Mesendoderm (in vitro differentiated cells): ENCODE measurements around the gene PCSK6.

ENCODE experiments used
- DNase-seq: peaks from one replicate; pipeline ENCODE4 v3.0.0; 2013
- H2AK5ac ChIP-seq: 2 replicates; pipeline ENCODE4 v1.6.1; 2013; ENCODE audit warnings: low read length, inconsistent platforms
- H2BK120ac ChIP-seq: 2 replicates; pipeline ENCODE4 v1.6.1; 2013; ENCODE audit warnings: low read depth, mild to moderate bottlenecking, low read length, moderate library complexity, mixed read lengths
- H2BK15ac ChIP-seq: replicated peaks from 2 replicates; pipeline ENCODE4 v1.6.1; 2013; ENCODE audit warnings: low read depth, mild to moderate bottlenecking, moderate library complexity
- H2BK5ac ChIP-seq: 2 replicates; pipeline ENCODE4 v1.6.1; 2013; ENCODE audit warnings: low read length, inconsistent platforms
- H3K18ac ChIP-seq: 2 replicates; pipeline ENCODE4 v1.6.1; 2013; ENCODE audit warnings: mild to moderate bottlenecking, low read length, mixed read lengths
- H3K23ac ChIP-seq: one replicate; pipeline ENCODE4 v1.6.1; 2013; ENCODE audit warnings: low read length
- H3K27ac ChIP-seq: 2 replicates; pipeline ENCODE4 v1.5.1; 2013; ENCODE audit warnings: low read depth, mild to moderate bottlenecking, inconsistent platforms, low read length, moderate library complexity
- H3K27me3 ChIP-seq: 2 replicates; pipeline ENCODE4 v1.6.1; 2013; ENCODE audit warnings: low read length, control low read depth, mild to moderate bottlenecking, inconsistent platforms; ENCODE audit not compliant: insufficient read depth, poor library complexity
- H3K36me3 ChIP-seq: 2 replicates; pipeline ENCODE4 v1.6.1; 2013; ENCODE audit warnings: low read length, inconsistent platforms; ENCODE audit not compliant: control insufficient read depth, insufficient read depth
- H3K4ac ChIP-seq: one replicate; pipeline ENCODE4 v1.6.1; 2013; ENCODE audit warnings: low read depth, mild to moderate bottlenecking, low read length, moderate library complexity
- H3K4me1 ChIP-seq: 2 replicates; pipeline ENCODE4 v1.6.1; 2013; ENCODE audit warnings: low read depth, low read length, inconsistent platforms; ENCODE audit not compliant: control insufficient read depth
- H3K4me2 ChIP-seq: 2 replicates; pipeline ENCODE4 v1.6.1; 2013; ENCODE audit warnings: low read length
- H3K4me3 ChIP-seq: 2 replicates; pipeline ENCODE4 v1.5.1; 2013; ENCODE audit warnings: mild to moderate bottlenecking, low read length
- H3K56ac ChIP-seq: one replicate; pipeline ENCODE4 v1.6.1; 2013; ENCODE audit warnings: low read length
- H3K79me1 ChIP-seq: 2 replicates; pipeline ENCODE4 v1.6.1; 2013; ENCODE audit warnings: low read length, inconsistent platforms
- H3K79me2 ChIP-seq: 2 replicates; pipeline ENCODE4 v1.6.1; 2013; ENCODE audit warnings: mild to moderate bottlenecking, low read length; ENCODE audit not compliant: control insufficient read depth, insufficient read depth
- H3K9ac ChIP-seq: 2 replicates; pipeline ENCODE4 v1.6.1; 2013; ENCODE audit warnings: low read length, inconsistent platforms
- H4K5ac ChIP-seq: one replicate; pipeline ENCODE4 v1.6.1; 2013; ENCODE audit warnings: low read length
- H4K8ac ChIP-seq: one replicate; pipeline ENCODE4 v1.6.1; 2013; ENCODE audit warnings: low read depth, mild to moderate bottlenecking, control low read depth, low read length, moderate library complexity
- WGBS: extraction: QIAGEN DNeasy Blood & Tissue Kit; methylation state at CpG from one replicate; pipeline ENCODE4 v1.1.7; 2013; ENCODE audit warnings: low lambda C conversion rate, missing lambda C conversion rate; ENCODE audit not compliant: insufficient coverage; ENCODE audit errors: extremely low coverage; 5-methylcytosine and 5-hydroxymethylcytosine counted together

Gene PCSK6

GRCh38 chr15:101526442-101526841 is 36.9 kb upstream of the PCSK6 start:
- Histone ChIP-seq H3K9ac (no peak overlapping the region), H2BK5ac (no peak overlapping the region), H3K27me3 (no peaks in the 10 kb centered on the region), H2BK120ac (no peak overlapping the region), H4K8ac (no peak overlapping the region), H3K79me2 (no peaks in the 10 kb centered on the region), H3K4me1 (no peaks in the 10 kb centered on the region), H3K56ac (no peak overlapping the region), H3K18ac (no peak overlapping the region), H3K4me3 (no peak overlapping the region), H4K5ac (no peak overlapping the region), H3K27ac (no peak overlapping the region), H3K36me3 (no peaks in the 10 kb centered on the region), H3K79me1 (no peaks in the 10 kb centered on the region), H3K4ac (no peak overlapping the region), H2AK5ac (no peak overlapping the region), H3K23ac (no peak overlapping the region), H2BK15ac (no peak overlapping the region), H3K4me2 (no peak overlapping the region)
- WGBS: no CpG with 5 or more reads among the region's 13 CpGs
- DNase-seq: no peak

GRCh38 chr15:101526021-101526420 is 36.5 kb upstream of the PCSK6 start:
- Histone ChIP-seq H4K8ac (no peak overlapping the region), H2BK5ac (no peak overlapping the region), H3K4me3 (no peak overlapping the region), H3K23ac (no peak overlapping the region), H3K4me1 (no peaks in the 10 kb centered on the region), H2AK5ac (no peak overlapping the region), H3K4ac (no peak overlapping the region), H2BK15ac (no peak overlapping the region), H3K79me2 (no peaks in the 10 kb centered on the region), H3K18ac (no peak overlapping the region), H4K5ac (no peak overlapping the region), H3K36me3 (no peaks in the 10 kb centered on the region), H2BK120ac (no peak overlapping the region), H3K4me2 (no peak overlapping the region), H3K56ac (no peak overlapping the region), H3K27me3 (no peaks in the 10 kb centered on the region), H3K27ac (no peak overlapping the region), H3K79me1 (no peaks in the 10 kb centered on the region), H3K9ac (no peak overlapping the region)
- WGBS: no CpG with 5 or more reads among the region's 8 CpGs
- DNase-seq: no peak

GRCh38 chr15:101525087-101525669 is 35.7 kb upstream of the PCSK6 start:
- Histone ChIP-seq H4K5ac (no peak overlapping the region), H3K4me3 (no peak overlapping the region), H2AK5ac (no peak overlapping the region), H3K9ac (no peak overlapping the region), H3K4me1 (no peaks in the 10 kb centered on the region), H4K8ac (no peak overlapping the region), H3K36me3 (no peaks in the 10 kb centered on the region), H3K4me2 (no peak overlapping the region), H3K18ac (no peak overlapping the region), H3K23ac (no peak overlapping the region), H3K27ac (no peak overlapping the region), H3K4ac (no peak overlapping the region), H3K79me2 (no peaks in the 10 kb centered on the region), H3K79me1 (no peaks in the 10 kb centered on the region), H3K27me3 (no peaks in the 10 kb centered on the region), H2BK15ac (no peak overlapping the region), H2BK5ac (no peak overlapping the region), H3K56ac (no peak overlapping the region), H2BK120ac (no peak overlapping the region)
- no CpG with 5 or more reads among the region's 10 CpGs for WGBS
- no peak for DNase-seq

- no CpG with 5 or more reads among the region's 8 CpGs for WGBS
- no peak overlapping the region for H2BK5ac ChIP-seq
- no peak overlapping the region for H2AK5ac ChIP-seq
- H3K4me3 ChIP-seq: no peak overlapping the region
- no peak overlapping the region for H3K56ac ChIP-seq
- H3K9ac ChIP-seq: no peak overlapping the region
- H3K4me2 ChIP-seq: no peak overlapping the region
- no peak overlapping the region for H2BK15ac ChIP-seq
- H3K4ac ChIP-seq: no peak overlapping the region
- no peak overlapping the region for H3K23ac ChIP-seq
- no peak overlapping the region for H2BK120ac ChIP-seq
- no peaks in the 10 kb centered on the region for H3K4me1 ChIP-seq
- H4K8ac ChIP-seq: no peak overlapping the region
- DNase-seq: no peak
- no peaks in the 10 kb centered on the region for H3K79me1 ChIP-seq
- no peaks in the 10 kb centered on the region for H3K27me3 ChIP-seq
- H3K27ac ChIP-seq: no peak overlapping the region
- no peaks in the 10 kb centered on the region for H3K36me3 ChIP-seq
- no peak overlapping the region for H4K5ac ChIP-seq
- no peak overlapping the region for H3K18ac ChIP-seq
- H3K79me2 ChIP-seq: no peaks in the 10 kb centered on the region
Observed at GRCh38 chr15:101523560-101523940, 34.0 kb upstream of the PCSK6 start.

- H3K9ac ChIP-seq: no peak overlapping the region
- no peak overlapping the region for H3K23ac ChIP-seq
- no peak overlapping the region for H2AK5ac ChIP-seq
- no peak overlapping the region for H3K4ac ChIP-seq
- no peaks in the 10 kb centered on the region for H3K79me2 ChIP-seq
- H3K36me3 ChIP-seq: no peaks in the 10 kb centered on the region
- H3K4me3 ChIP-seq: no peak overlapping the region
- no peak overlapping the region for H2BK120ac ChIP-seq
- no peak overlapping the region for H3K18ac ChIP-seq
- DNase-seq: no peak
- no peaks in the 10 kb centered on the region for H3K4me1 ChIP-seq
- no peak overlapping the region for H2BK15ac ChIP-seq
- WGBS: no CpG with 5 or more reads among the region's 18 CpGs
- H4K8ac ChIP-seq: no peak overlapping the region
- no peak overlapping the region for H4K5ac ChIP-seq
- no peaks in the 10 kb centered on the region for H3K79me1 ChIP-seq
- no peaks in the 10 kb centered on the region for H3K27me3 ChIP-seq
- no peak overlapping the region for H3K27ac ChIP-seq
- no peak overlapping the region for H3K4me2 ChIP-seq
- no peak overlapping the region for H2BK5ac ChIP-seq
- H3K56ac ChIP-seq: no peak overlapping the region
Observed at GRCh38 chr15:101522621-101523559, 33.4 kb upstream of the PCSK6 start.
